Muscle layer of duodenum (tissue), 2 donors: ENCODE measurements around the gene ZNF556.
"Not testable (repeated sequence)": the region's sequence is repeated elsewhere in the genome, so short reads cannot be mapped to it uniquely, and the experiment has no call there.

Experiments
- H3K27ac ChIP-seq: one replicate; pipeline ENCODE4 v1.7.0; 2013; ENCODE audit warnings: mild to moderate bottlenecking, low read length
- H3K27me3 ChIP-seq: one replicate; pipeline ENCODE4 v1.7.0; 2013; ENCODE audit warnings: low read depth, mild to moderate bottlenecking, control low read depth, low read length
- H3K36me3 ChIP-seq, 2 donors: one replicate each; pipeline ENCODE4 v1.7.0; 2013; ENCODE audit warnings: low read length in 2 of 2, control low read depth in 1 of 2, mild to moderate bottlenecking in 1 of 2; ENCODE audit not compliant: insufficient read depth in 2 of 2, control insufficient read depth in 1 of 2
- H3K4me1 ChIP-seq, 2 donors: one replicate each; pipeline ENCODE4 v1.7.0; 2013; ENCODE audit warnings: low read length in 2 of 2, mild to moderate bottlenecking in 2 of 2, control low read depth in 1 of 2, moderate library complexity in 1 of 2; ENCODE audit not compliant: insufficient read depth in 2 of 2, control insufficient read depth in 1 of 2
- H3K4me3 ChIP-seq, 2 donors: one replicate each; pipeline ENCODE4 v1.7.0; 2013; ENCODE audit warnings: low read length in 2 of 2, low read depth in 1 of 2, mild to moderate bottlenecking in 1 of 2
- H3K9me3 ChIP-seq, 2 donors: one replicate each; pipeline ENCODE4 v1.7.0; 2013; ENCODE audit warnings: low read length in 2 of 2, control low read depth in 1 of 2, mild to moderate bottlenecking in 1 of 2; ENCODE audit not compliant: control insufficient read depth in 1 of 2
- donor health status: healthy.

ZNF556 gene

DNA sequence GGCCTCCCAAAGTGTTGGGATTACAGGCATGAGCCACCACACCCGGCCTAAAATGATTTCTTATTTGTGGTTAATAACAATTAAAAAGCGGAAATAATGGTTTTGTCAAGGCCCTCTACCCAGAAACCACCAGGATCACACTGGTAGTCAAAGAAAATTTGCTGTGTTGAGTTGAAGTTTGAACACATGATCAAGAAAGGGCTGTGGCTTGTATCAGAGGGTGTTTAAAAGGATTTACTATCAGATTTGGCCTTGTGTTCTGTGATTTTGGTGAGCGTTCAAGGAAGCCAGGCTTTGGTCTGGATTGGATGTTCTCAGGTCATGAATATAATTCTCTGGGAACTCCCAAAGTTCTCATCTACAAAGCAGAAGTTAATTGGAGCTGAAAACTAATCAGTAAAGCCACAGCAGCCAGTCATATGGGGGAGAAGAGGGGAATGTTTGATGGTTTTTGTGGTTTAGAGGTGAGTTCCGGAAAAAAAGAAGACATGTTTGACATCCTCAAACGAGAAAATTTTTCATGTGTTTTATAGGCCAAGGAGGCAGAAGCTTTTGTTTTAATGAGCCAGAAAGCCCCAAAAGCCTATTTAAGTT, 10.6 kb upstream of the ZNF556 start:
- Histone ChIP-seq H3K36me3 (peaks cover 23 to 70% of the 10 kb centered on the region in 2 donors), H3K27me3 (no peaks in the 10 kb centered on the region), H3K4me1 (no peaks in the 10 kb centered on the region), H3K9me3 (peaks cover 52 to 83% of the 10 kb centered on the region in 2 donors), H3K27ac (no peak overlapping the region), H3K4me3 (peak overlapping the region in 1 of 2 donors; percentile 26)

DNA sequence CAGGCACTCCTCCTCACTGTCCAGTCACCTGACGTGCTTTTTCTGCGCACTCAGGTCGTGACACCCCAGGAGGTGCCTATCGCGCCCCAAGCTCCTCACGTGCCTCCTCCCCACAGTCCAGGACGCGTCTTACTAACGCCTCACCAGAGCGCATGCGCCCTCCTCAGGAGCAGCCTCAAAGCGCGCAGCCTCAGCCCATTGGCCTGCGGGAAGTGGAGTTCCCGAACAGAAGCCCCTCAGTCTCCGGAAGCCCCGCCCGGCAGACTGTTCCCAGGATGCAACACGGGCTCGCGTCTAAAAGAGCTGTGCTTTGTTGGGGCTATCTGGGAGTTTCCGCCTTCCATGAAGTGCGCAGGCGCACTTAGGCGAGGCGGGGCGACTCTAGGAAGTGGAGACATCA, 8.3 kb upstream of the ZNF556 start:
- Histone ChIP-seq H3K9me3 (peaks cover 31 to 63% of the 10 kb centered on the region in 2 donors), H3K4me3 (peak overlapping the region in 1 of 2 donors; percentile 37), H3K27me3 (no peaks in the 10 kb centered on the region), H3K36me3 (peaks cover under 1 to 47% of the 10 kb centered on the region in 2 donors), H3K4me1 (no peaks in the 10 kb centered on the region), H3K27ac (no peak overlapping the region)

DNA sequence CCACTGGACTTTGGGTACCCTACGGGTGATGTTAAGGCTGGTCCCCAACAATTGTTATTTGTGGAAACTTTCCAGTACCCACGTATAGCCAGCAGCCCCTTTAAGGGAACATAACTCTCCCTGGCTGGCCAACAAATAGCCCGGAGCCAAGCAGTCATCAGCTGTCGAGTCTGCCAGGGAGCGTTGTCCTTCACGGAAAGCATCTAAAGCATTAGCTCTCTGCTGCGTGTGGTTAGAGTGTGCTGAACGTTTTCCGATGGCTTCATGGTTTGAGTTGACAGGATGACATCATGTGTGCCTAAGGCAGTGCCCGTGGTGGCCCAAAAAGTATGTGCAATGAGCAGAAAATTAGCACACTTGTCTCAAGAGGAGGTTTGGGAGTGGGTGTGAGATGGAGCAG, 3.3 kb upstream of the ZNF556 start:
- Histone ChIP-seq H3K27ac (no peak overlapping the region), H3K4me1 (no peaks in the 10 kb centered on the region), H3K27me3 (no peaks in the 10 kb centered on the region), H3K9me3 (peaks cover under 1 to 21% of the 10 kb centered on the region in 2 donors), H3K4me3 (no peak overlapping the region), H3K36me3 (peaks cover 0 to under 1% of the 10 kb centered on the region in 2 donors)

DNA sequence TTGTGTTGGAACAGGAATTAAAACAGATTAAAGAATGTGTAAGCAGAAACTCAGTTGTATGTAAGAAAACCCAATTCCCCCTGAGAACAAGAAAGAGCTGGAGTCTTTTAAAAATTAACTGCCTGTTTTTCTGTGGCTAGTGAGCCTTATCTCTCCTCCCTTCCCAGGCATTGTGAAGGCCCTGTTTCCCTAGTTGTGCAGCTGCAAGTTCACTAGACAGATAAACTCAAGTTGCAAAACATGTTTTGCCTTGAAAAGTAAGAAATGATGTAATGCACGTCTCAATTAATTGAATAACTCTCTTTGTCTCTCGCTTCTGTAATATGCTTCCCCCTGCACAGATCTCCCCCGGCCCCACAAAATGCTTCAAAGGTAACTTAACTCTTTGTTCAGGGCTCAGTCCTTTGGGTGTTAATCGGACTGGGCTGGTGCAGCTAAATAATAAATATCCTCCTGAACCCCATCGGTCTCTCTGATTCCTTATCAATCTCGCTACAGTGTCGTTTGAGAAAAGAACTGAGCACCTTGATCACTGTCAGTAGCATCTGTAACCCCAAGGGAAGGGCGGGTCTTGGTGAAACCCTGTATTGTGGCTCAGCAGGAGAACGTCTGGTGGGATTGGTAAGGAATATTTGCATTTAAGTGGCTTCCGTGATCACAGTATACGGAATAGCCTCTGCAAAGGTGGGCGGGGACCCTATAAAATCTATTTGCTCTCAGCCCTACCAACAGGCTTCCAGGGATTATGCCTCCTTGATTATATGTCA, 1.6 kb upstream of the ZNF556 start:
- Histone ChIP-seq H3K4me3 (no peak overlapping the region), H3K9me3 (peaks cover 0 to 8% of the 10 kb centered on the region in 2 donors)

DNA sequence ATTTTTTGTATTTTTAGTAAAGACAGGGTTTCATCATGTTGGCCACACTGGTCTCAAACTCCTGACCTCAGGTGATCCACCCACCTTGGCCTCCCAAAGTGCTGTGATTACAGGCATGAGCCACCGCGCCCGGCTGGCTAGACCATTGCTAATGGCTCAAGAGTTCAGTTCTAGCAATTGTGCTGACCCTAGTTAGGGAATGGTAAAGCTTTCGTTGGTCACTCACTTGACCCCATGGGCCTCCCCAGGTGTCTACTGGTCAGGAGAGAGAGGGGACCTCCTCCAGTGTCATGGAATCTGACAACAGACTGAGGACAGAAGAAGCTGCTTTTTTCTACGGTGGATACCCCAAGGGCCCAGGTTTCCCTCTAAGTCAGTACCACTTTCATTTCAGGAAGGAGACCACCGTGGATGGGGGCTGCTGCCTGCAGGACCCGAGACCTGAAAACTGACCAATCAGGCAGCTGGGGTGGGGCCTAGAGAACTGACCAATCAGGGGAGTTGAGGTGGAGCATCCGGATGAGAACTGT, 575 bp upstream of the ZNF556 start:
- no peaks in the 10 kb centered on the region for H3K36me3 ChIP-seq
- H3K27ac ChIP-seq, result no peak overlapping the region
- no peaks in the 10 kb centered on the region for H3K27me3 ChIP-seq
- no peak overlapping the region for H3K4me3 ChIP-seq
- H3K9me3 ChIP-seq, result peaks cover 0 to 5% of the 10 kb centered on the region in 2 donors
- no peaks in the 10 kb centered on the region for H3K4me1 ChIP-seq

More for the DNA sequence above, 1.6 kb upstream of the ZNF556 start:
- no peaks in the 10 kb centered on the region for H3K27me3 ChIP-seq
- no peaks in the 10 kb centered on the region for H3K36me3 ChIP-seq
- H3K4me1 ChIP-seq, result no peaks in the 10 kb centered on the region
- no peak overlapping the region for H3K27ac ChIP-seq

DNA sequence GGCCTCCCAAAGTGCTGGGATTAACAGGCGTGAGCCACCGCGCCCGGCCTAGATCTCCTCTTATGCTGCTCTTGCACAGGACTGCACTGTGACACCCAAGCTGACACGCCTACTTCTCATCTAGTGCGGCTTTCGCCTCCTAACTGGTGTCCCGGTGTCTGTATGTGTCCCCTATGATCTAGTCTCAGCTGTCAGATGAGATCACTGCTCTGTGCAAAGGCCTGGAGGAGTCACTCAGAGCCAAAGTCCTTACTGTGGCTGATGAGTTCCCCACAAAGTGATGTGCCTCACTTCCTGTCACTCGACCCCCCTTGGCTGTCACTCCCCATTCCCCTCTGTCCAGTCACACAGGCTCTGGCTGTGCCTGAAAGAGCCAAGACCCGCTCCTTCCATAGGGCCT, 2.5 kb downstream of the ZNF556 start:
- no peaks in the 10 kb centered on the region for H3K36me3 ChIP-seq
- H3K27ac ChIP-seq, result no peak overlapping the region
- H3K27me3 ChIP-seq, result no peaks in the 10 kb centered on the region
- no peak overlapping the region for H3K4me3 ChIP-seq
- H3K9me3 ChIP-seq, result no peaks in the 10 kb centered on the region
- no peaks in the 10 kb centered on the region for H3K4me1 ChIP-seq

DNA sequence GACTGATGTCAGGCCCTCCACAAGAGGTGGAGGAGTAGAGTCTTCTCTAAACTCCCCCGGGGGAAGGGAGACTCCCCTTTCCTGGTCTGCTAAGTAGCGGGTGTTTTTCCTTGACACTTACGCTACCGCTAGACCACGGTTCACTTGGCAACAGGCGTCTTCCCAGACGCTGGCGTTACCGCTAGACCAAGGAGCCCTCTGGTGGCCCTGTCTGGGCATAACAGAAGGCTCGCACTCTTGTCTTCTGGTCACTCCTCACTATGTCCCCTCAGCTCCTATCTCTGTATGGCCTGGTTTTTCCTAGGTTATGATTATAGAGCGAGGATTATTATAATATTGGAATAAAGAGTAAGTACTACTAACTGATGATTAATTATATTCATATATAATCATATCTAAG, 5.0 kb downstream of the ZNF556 start:
- H3K27ac ChIP-seq, H3K27me3 ChIP-seq, H3K4me1 ChIP-seq, H3K9me3 ChIP-seq, H3K4me3 ChIP-seq, H3K36me3 ChIP-seq: not testable (repeated sequence)

DNA sequence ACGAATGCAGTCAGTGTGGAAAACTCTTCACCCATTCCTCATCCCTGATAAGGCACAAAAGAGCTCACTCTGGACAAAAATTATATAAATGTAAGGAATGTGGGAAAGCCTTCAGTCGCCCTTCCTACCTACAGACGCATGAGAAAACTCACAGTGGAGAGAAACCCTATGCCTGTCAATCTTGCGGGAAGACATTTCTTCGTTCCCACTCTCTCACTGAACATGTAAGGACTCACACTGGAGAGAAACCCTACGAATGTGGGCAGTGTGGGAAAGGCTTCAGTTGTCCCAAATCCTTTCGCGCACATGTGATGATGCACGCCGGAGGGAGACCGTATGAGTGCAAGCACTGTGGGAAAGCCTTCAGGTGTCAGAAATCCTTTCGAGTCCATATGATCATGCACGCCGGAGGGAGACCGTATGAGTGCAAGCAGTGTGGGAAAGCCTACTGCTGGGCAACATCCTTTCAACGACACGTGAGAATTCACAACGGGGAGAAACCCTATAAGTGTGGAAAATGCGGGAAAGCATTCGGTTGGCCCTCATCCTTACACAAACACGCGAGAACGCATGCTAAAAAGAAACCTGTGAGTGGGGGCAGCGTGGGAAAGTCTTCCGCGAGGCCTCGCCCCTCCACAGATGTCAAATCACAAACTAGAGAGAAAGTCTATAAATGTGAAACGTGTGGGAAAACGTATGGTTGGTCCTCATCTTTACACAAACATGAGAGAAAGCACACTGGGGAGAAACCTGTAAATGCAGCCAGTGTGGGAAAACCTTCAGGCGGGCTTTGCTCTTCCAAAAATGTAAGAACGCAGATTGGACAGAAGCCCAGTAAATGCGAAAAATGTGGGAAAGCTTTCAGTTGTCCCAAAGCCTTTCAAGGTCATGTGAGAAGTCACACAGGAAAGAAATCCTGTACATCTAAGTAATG, 10.5 kb downstream of the ZNF556 start:
- H3K4me3 ChIP-seq, result peak overlapping the region in 1 of 2 donors; percentile 26
- no peaks in the 10 kb centered on the region for H3K36me3 ChIP-seq
- H3K27me3 ChIP-seq, result no peaks in the 10 kb centered on the region
- H3K4me1 ChIP-seq, result no peaks in the 10 kb centered on the region
- H3K9me3 ChIP-seq, result peaks cover 11 to 24% of the 10 kb centered on the region in 2 donors
- no peak overlapping the region for H3K27ac ChIP-seq

DNA sequence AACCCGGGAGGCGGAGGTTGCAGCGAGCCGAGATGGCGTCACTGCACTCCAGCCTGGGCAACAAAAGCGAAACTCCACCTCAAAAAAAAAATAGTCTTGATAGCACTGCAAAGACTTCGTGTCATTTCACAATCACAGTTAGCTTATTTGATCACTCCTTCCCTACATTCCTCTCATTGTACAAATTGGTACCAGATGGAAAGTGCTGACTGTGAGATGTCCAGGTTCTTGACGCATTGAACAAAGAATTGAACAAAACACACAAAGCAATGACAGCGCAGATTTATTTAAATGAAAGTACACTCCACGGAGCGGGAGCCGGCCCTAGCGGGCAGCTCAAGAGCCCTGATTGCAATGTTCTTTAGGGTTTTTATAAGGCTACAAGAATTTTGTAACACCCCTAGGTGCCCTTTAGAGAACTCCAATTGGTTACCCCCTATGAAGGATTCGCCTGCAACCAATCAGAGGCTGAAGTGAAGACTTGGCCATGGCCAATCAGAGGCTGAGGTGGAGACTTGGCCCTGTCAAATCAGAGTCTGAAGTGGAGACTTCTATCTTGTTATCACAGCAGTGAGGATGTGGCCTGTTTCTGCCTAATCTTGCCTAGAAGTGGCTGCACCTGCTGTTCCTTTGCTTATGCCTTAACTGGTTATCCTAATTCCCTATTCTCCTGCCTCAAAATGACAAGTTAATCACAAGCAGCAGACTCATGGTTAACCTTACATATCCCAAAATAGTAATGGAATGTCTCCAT, 16.7 kb downstream of the ZNF556 start:
- no peak overlapping the region for H3K4me3 ChIP-seq
- H3K36me3 ChIP-seq, result no peaks in the 10 kb centered on the region
- H3K4me1 ChIP-seq, result no peaks in the 10 kb centered on the region
- no peaks in the 10 kb centered on the region for H3K27me3 ChIP-seq
- H3K27ac ChIP-seq, result no peak overlapping the region
- H3K9me3 ChIP-seq, result peaks cover 0 to 4% of the 10 kb centered on the region in 2 donors

DNA sequence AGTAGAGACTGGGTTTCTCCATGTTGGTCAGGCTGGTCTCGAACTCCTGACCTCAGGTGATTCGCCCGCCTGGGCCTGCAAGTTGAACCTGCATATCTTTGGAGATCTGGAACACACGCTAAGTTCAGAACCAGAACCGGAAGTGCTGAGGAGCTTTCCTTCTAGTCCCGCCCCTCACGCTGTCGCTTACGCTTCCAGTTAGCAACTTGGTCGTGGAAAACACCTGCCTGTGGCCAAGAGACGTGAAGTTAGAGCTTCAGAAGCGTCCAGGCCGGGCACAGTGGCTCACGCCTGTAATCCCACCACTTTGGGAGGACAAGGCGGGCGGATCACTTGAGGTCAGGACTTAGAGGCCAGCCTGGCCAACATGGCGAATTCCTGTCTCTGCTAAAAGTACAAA, 18.6 kb downstream of the ZNF556 start:
- H3K36me3 ChIP-seq, result no peaks in the 10 kb centered on the region
- no peaks in the 10 kb centered on the region for H3K4me1 ChIP-seq
- no peak overlapping the region for H3K27ac ChIP-seq
- no peak overlapping the region for H3K4me3 ChIP-seq
- no peaks in the 10 kb centered on the region for H3K9me3 ChIP-seq
- no peaks in the 10 kb centered on the region for H3K27me3 ChIP-seq
